ENCODE measurements around the gene PDLIM4.
A peak's percentile ranks its signal among the peaks of the same experiment; 100 is the strongest.

PDLIM4 gene

DNA sequence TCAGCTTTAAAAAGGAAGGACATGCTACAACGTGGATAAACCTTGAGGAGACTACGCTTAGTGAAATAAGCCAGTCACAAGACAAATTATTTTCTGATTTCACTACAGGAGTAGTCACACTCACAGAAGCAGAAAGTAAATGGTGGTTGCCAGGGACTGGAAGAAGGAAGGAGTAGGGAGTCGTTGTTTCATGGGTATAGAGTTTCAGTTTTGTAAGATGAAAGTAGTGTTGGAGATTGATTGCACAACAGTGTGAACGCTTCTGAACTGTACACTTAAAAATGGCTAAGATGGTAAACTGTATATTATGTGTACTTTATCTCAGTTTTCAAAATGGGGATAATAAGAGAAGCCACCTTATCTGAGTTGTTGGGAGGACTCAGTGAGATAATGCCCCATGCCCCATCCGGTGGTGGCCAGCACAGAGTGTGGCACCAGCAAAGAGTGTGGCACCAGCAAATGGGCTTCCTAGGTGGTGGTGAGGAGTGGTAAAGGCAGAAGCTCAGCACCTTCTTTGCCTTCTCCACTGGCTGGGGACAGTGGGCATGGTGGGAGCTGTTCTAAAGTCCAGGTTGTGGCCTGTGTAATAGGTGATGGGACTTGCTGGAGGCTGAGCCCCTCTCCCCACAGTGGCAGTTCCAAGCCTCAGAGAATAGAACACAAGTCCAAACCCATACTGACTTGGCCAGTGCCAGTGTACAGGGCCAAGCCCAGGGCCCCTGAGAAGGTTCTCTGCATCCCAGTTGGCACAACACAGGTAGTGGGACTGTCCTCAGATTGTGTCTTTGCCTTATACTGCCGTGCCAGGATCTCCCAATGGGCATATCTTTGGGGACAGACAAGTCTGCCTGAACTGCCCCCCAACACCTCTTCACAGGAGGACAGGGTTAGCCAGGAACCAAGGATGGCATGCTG lies 41.1 kb downstream of the PDLIM4 start:
- peak in 7 of 11 experiments; percentile 18 to 73 (median 61); a peak in 8 of 22 replicates for TF ChIP-seq Cebpa-rat (IDR thresholded peaks at IDR 0.05)
- peaks cover 0 to 85% (median 45%) of the 10 kb centered on the region in 11 experiments; a peak in 18 of 22 replicates for H4K20me1 ChIP-seq
- H3K27ac ChIP-seq: peak overlapping the region in 10 of 11 experiments; percentile 0 to 98 (median 56); a peak in 14 of 22 replicates
- peaks cover 0 to 4% (median 0%) of the 10 kb centered on the region in 11 experiments; a peak in 4 of 22 replicates for H3K9me3 ChIP-seq (replicated peaks in 1 of 11)
- H3K4me3 ChIP-seq: peak overlapping the region in 3 of 10 experiments; percentile 2 to 95 (median 78); a peak in 4 of 20 replicates
- H3K27me3 ChIP-seq: peaks cover 0 to 17% (median 0%) of the 10 kb centered on the region in 11 experiments; a peak in 7 of 22 replicates
- H3K4me1 ChIP-seq: peaks cover 23 to 72% (median 42%) of the 10 kb centered on the region in 10 experiments
- peak overlapping the region in 10 of 11 experiments; percentile 74 to 100 (median 96); a peak in 20 of 22 replicates for H3K4me2 ChIP-seq
- no peak overlapping the region; a peak in 1 of 22 replicates for H3K9ac ChIP-seq
- H3K36me3 ChIP-seq: peaks cover 0 to 47% (median 6%) of the 10 kb centered on the region in 11 experiments; a peak in 10 of 22 replicates

GRCh38 chr5:132299917-132300316 lies 42.4 kb downstream of the PDLIM4 start:
- H3K4me3 ChIP-seq: no peak overlapping the region
- no peak for TF ChIP-seq Cebpa-rat (IDR thresholded peaks at IDR 0.05)
- no peak overlapping the region for H3K27ac ChIP-seq
- peaks cover 16 to 72% (median 42%) of the 10 kb centered on the region in 10 experiments for H3K4me1 ChIP-seq
- H3K27me3 ChIP-seq: peaks cover 0 to 10% (median 0%) of the 10 kb centered on the region in 11 experiments; a peak in 7 of 22 replicates
- H3K9me3 ChIP-seq (replicated peaks in 1 of 11): peaks cover 0 to 18% (median 11%) of the 10 kb centered on the region in 11 experiments; a peak in 12 of 22 replicates
- H3K9ac ChIP-seq: no peak overlapping the region
- peaks cover 0 to 94% (median 53%) of the 10 kb centered on the region in 11 experiments; a peak in 18 of 22 replicates for H4K20me1 ChIP-seq
- peaks cover 0 to 61% (median 17%) of the 10 kb centered on the region in 11 experiments; a peak in 12 of 22 replicates for H3K36me3 ChIP-seq
- H3K4me2 ChIP-seq: peak overlapping the region in 2 of 11 experiments; percentile 29 to 95; a peak in 2 of 22 replicates

DNA sequence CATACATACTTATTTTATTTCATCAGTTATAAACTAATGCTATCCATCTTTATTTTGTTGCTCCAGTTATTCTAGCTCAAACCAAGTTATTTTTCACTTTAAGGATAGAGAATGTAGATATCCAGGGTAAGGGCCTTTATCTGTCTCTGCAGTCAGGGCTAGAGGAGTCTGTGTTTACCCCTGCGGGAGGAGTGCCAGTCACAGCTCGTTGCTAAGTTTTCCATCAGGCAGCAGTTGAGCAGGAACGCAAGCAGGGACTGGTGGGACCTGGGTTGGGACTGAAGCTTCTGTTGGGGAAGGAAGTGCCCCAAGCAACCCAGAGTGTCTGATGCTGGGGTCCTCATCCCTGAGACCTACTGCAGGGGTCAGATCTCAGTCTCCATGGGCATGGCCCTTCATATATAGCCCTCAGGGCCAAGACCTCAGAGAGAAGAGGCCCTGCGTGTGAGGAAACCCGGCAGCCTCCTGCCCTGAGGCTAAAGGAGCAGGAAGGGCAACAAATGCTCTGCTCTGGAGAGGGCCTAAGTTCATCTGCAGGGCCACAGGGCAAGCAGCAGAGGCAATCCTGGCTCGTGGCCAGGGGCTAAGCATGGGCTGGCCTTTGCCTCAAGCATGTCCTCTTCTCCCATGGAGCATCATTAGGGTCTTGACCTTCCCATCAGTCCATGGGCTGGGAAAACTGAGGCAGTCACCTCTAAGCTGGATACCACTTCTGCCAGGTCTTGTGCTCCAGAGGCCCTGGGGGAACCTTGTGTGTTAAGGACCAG lies 43.3 kb downstream of the PDLIM4 start:
- Histone ChIP-seq H3K4me2 (peak overlapping the region in 5 of 11 experiments; percentile 15 to 65 (median 41); a peak in 7 of 22 replicates), H3K4me1 (peaks cover 8 to 66% (median 38%) of the 10 kb centered on the region in 10 experiments), H4K20me1 (peaks cover 0 to 97% (median 53%) of the 10 kb centered on the region in 11 experiments; a peak in 18 of 22 replicates), H3K4me3 (no peak overlapping the region), H3K9ac (no peak overlapping the region), H3K36me3 (peaks cover 0 to 69% (median 26%) of the 10 kb centered on the region in 11 experiments; a peak in 12 of 22 replicates), H3K9me3 (replicated peaks in 1 of 11) (peaks cover 0 to 26% (median 17%) of the 10 kb centered on the region in 11 experiments; a peak in 15 of 22 replicates), H3K27ac (0 out of 22 replicates have a peak overlapping the region, but pooled peaks of 2 of the 11 experiments have one; percentile 14 to 17), H3K27me3 (peaks cover 0 to 2% (median 0%) of the 10 kb centered on the region in 11 experiments; a peak in 3 of 22 replicates)
- TF ChIP-seq Cebpa-rat (IDR thresholded peaks at IDR 0.05): no peak

DNA sequence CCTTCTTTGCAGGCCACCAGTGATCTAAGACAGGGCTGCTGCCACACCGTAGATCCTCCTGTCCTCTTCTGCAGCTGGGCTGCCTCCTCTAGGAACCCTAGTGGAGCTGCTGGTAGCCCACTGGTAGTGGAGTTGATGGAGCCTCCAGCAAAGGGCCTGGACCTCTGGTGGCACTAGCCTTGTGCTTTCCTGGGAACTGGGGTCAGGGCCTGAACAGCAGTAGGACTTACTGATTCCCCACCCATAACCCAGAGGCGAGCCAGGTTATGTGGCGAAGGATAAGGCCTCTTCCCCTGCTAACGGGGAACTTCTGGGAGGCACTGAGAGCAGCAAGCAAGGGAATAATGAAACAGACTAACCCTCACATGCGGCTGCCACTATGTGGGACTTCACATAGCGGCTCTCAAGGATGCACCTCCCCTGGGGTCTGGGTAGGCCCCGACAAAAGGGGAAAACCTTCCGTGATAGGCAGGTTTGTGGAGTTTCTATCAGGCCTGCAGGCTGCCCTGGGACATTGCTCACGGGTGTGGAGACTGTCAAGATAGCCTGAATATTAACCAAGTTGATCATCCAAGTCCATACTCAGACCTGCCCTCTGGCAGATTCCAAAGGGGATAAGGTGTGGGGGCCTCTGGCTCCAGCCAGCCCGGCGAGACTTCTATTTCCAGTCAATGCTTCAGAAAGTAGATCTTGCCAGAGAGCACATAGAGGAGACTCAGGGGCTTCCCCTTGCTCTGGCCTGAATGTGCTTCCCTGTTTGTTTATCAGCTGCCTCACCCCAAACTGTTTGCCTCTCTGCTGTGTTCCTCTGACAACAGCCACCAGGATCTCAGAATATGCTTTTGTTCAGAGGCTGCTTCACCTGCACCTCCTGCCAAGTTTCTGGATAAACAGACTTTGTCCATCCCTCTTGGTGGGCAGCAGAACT lies 44.1 kb downstream of the PDLIM4 start:
- no peak overlapping the region; a peak in 1 of 22 replicates for H3K9ac ChIP-seq
- H3K36me3 ChIP-seq: peaks cover 0 to 68% (median 28%) of the 10 kb centered on the region in 11 experiments; a peak in 12 of 22 replicates
- peaks cover 0 to 99% (median 56%) of the 10 kb centered on the region in 11 experiments; a peak in 18 of 22 replicates for H4K20me1 ChIP-seq
- H3K27me3 ChIP-seq: no peaks in the 10 kb centered on the region
- peak overlapping the region in 5 of 11 experiments; percentile 15 to 65 (median 41); a peak in 9 of 22 replicates for H3K4me2 ChIP-seq
- H3K9me3 ChIP-seq (replicated peaks in 1 of 11): peaks cover 0 to 28% (median 18%) of the 10 kb centered on the region in 11 experiments; a peak in 15 of 22 replicates
- no peak overlapping the region for H3K4me3 ChIP-seq
- TF ChIP-seq Cebpa-rat (IDR thresholded peaks at IDR 0.05): no peak
- peak overlapping the region in 2 of 11 experiments; percentile 14 to 17; a peak in 1 of 22 replicates for H3K27ac ChIP-seq
- H3K4me1 ChIP-seq: peaks cover 0 to 58% (median 30%) of the 10 kb centered on the region in 10 experiments; a peak in 18 of 20 replicates

- Histone ChIP-seq H3K4me1 (peaks cover 0 to 50% (median 21%) of the 10 kb centered on the region in 10 experiments; a peak in 17 of 20 replicates), H3K4me2 (peak overlapping the region in 3 of 11 experiments; percentile 41 to 65 (median 49); a peak in 5 of 22 replicates), H3K9me3 (replicated peaks in 1 of 11) (peaks cover 0 to 28% (median 18%) of the 10 kb centered on the region in 11 experiments; a peak in 15 of 22 replicates), H4K20me1 (peaks cover 0 to 99% (median 64%) of the 10 kb centered on the region in 11 experiments; a peak in 18 of 22 replicates), H3K36me3 (peaks cover 0 to 61% (median 28%) of the 10 kb centered on the region in 11 experiments; a peak in 12 of 22 replicates), H3K9ac (no peak overlapping the region), H3K4me3 (no peak overlapping the region), H3K27ac (peak overlapping the region in 1 of 11 experiments; percentile 14; a peak in 1 of 22 replicates), H3K27me3 (no peaks in the 10 kb centered on the region)
- TF ChIP-seq Cebpa-rat (IDR thresholded peaks at IDR 0.05): no peak
Observed at GRCh38 chr5:132302413-132302812, 44.9 kb downstream of the PDLIM4 start.

DNA sequence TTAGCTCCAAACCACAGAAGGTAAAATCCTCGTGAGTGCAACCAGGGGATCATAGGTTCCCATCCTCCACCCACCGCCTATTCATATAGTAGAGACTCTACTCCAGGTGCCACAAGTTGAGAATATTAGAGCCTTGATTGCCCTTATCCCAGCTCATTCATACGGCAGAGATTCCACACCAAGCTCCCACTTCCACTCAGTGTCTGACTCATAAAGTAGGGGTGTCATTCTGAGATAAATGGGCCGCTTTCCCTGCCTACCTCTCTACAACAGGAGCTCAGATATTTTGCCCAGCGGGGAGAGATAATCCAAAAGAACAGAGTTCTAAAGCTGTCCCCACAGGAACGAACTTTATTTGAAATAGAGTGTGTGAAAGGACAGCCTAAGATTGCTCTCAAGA lies 46.1 kb downstream of the PDLIM4 start:
- H3K4me1 ChIP-seq: peaks cover 0 to 38% (median 10%) of the 10 kb centered on the region in 10 experiments; a peak in 17 of 20 replicates
- no peak for TF ChIP-seq Cebpa-rat (IDR thresholded peaks at IDR 0.05)
- no peak overlapping the region for H3K4me3 ChIP-seq
- no peak overlapping the region for H3K9ac ChIP-seq
- peaks cover 0 to 65% (median 28%) of the 10 kb centered on the region in 11 experiments; a peak in 12 of 22 replicates for H3K36me3 ChIP-seq
- no peaks in the 10 kb centered on the region for H3K27me3 ChIP-seq
- H3K9me3 ChIP-seq (replicated peaks in 1 of 11): peaks cover 0 to 28% (median 18%) of the 10 kb centered on the region in 11 experiments; a peak in 15 of 22 replicates
- peaks cover 0 to 99% (median 74%) of the 10 kb centered on the region in 11 experiments; a peak in 18 of 22 replicates for H4K20me1 ChIP-seq
- H3K27ac ChIP-seq: no peak overlapping the region
- H3K4me2 ChIP-seq: no peak overlapping the region

DNA sequence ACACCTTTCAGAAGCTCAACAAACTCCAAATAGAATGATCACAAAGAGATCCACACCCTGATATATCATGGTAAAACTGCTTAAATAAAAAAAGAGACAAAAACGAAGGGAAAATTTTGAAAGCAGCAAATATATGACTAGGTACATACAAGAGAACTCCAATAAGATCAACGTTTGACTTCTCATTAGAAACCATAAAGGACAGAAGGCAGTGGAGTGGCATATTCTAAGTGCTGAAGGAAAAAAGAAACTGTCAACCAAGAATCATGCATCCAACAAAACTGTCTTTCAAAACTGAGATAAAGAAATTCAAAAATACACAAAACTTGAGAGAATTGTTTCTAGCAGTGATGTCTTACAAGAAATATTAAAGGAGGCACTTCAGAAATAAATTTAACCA lies 47.9 kb downstream of the PDLIM4 start:
- Histone ChIP-seq H3K4me1 (peaks cover 0 to 22% (median 4%) of the 10 kb centered on the region in 10 experiments; a peak in 10 of 20 replicates), H3K9me3 (replicated peaks in 1 of 11) (peaks cover 0 to 28% (median 18%) of the 10 kb centered on the region in 11 experiments; a peak in 15 of 22 replicates), H3K4me2 (no peak overlapping the region), H3K9ac (no peak overlapping the region), H3K27ac (no peak overlapping the region), H3K27me3 (no peaks in the 10 kb centered on the region), H4K20me1 (peaks cover 0 to 99% (median 74%) of the 10 kb centered on the region in 11 experiments; a peak in 18 of 22 replicates), H3K4me3 (no peak overlapping the region), H3K36me3 (peaks cover 0 to 72% (median 28%) of the 10 kb centered on the region in 11 experiments; a peak in 11 of 22 replicates)
- TF ChIP-seq Cebpa-rat (IDR thresholded peaks at IDR 0.05): no peak
